SK-N-SH (cell line): ENCODE measurements around the gene ROR2. TPM values are rescaled to one million over a fixed set of nuclear protein-coding genes. Genes with fewer than 3 reads are reported as not detected.

Experiments
- CTCF ChIA-PET: fragments of 300-600, 350-600 bp; formaldehyde crosslinking; extraction: SDS; loops from one replicate; lab custom pipeline; 2021; lab: Yijun Ruan, JAX
- POLR2A ChIA-PET: fragments of 350-600 bp; sonication (Branson Sonifier 250); formaldehyde crosslinking; extraction: SDS; loops from one replicate; lab custom pipeline; 2020; ENCODE audit warnings: antibody characterized with exemption, inconsistent platforms; lab: Yijun Ruan, JAX
- DNase-seq: peaks from one replicate; pipeline ENCODE4 v3.0.0; 2012
- H2AFZ ChIP-seq: fragments of 200-600 bp; sonication (generic); 2 replicates; pipeline ENCODE4 v1.8.1; 2016; ENCODE audit warnings: antibody characterized with exemption, mild to moderate bottlenecking, low read depth
- H3F3A ChIP-seq: fragments of 200-600 bp; sonication (generic); replicated peaks from 2 replicates; pipeline ENCODE3; 2016; ENCODE audit warnings: antibody characterized with exemption, mild to moderate bottlenecking; ENCODE audit not compliant: insufficient read depth
- H3K27ac ChIP-seq, 2 experiments: fragments of 200-500 bp in 1 of 2; fragments of 200-600 bp in 1 of 2; sonication (Bioruptor generic) in 1 of 2; sonication (generic), shearing (Covaris generic) in 1 of 2; 2 replicates each; pipeline versions ENCODE4 v1.5.1 to v1.6.1; 2014 to 2016; ENCODE audit warnings: low read depth in 2 of 2, inconsistent platforms in 1 of 2, low read length in 1 of 2, mild to moderate bottlenecking in 1 of 2, mixed read lengths in 1 of 2
- H3K27me3 ChIP-seq: fragments of 200-600 bp; sonication (generic), shearing (Covaris generic); 2 replicates; pipeline ENCODE4 v1.6.1; 2016; ENCODE audit warnings: mixed run types; ENCODE audit not compliant: insufficient read depth
- H3K36me3 ChIP-seq, 2 experiments: fragments of 200-500 bp in 1 of 2; fragments of 200-600 bp in 1 of 2; sonication (Bioruptor generic) in 1 of 2; sonication (generic) in 1 of 2; replicated peaks in 1 of 2; 2 replicates each; pipeline versions ENCODE3 to v1.5.1; 2014 to 2016; ENCODE audit warnings: low read length in 1 of 2, mild to moderate bottlenecking in 1 of 2; ENCODE audit not compliant: insufficient read depth in 2 of 2, control insufficient read depth in 1 of 2
- H3K4me1 ChIP-seq, 2 experiments: fragments of 200-500 bp in 1 of 2; fragments of 200-600 bp in 1 of 2; sonication (Bioruptor generic) in 1 of 2; sonication (generic), shearing (Covaris generic) in 1 of 2; 2 replicates each; pipeline versions ENCODE4 v1.5.1 to v1.6.1; 2014 to 2016; ENCODE audit warnings: low read depth in 1 of 2, low read length in 1 of 2, mixed run types in 1 of 2; ENCODE audit not compliant: insufficient read depth in 2 of 2, control insufficient read depth in 1 of 2
- H3K4me2 ChIP-seq: fragments of 200-600 bp; sonication (generic), shearing (Covaris generic); 2 replicates; pipeline ENCODE4 v1.6.1; 2017; ENCODE audit warnings: mixed run types
- H3K4me3 ChIP-seq, 2 experiments: fragments of 200-500 bp in 1 of 2; fragments of 200-600 bp in 1 of 2; sonication (Bioruptor generic) in 1 of 2; sonication (generic), shearing (Covaris generic) in 1 of 2; 2 replicates each; pipeline versions ENCODE4 v1.5.1 to v1.8.1; 2014 to 2016; ENCODE audit warnings: low read depth in 2 of 2, inconsistent platforms in 1 of 2, low read length in 1 of 2, mild to moderate bottlenecking in 1 of 2, mixed read lengths in 1 of 2, moderate library complexity in 1 of 2
- H3K79me2 ChIP-seq: fragments of 200-600 bp; sonication (generic); 2 replicates; pipeline ENCODE4 v1.8.1; 2017; ENCODE audit warnings: mild to moderate bottlenecking; ENCODE audit not compliant: insufficient read depth
- H3K9ac ChIP-seq: fragments of 200-600 bp; sonication (generic); 2 replicates; pipeline ENCODE4 v1.6.1; 2017; ENCODE audit warnings: mixed run types
- H3K9me2 ChIP-seq: fragments of 200-600 bp; sonication (generic); 2 replicates; pipeline ENCODE4 v1.6.1; 2017; ENCODE audit warnings: mixed run types
- H3K9me3 ChIP-seq: fragments of 200-600 bp; sonication (generic); 2 replicates; pipeline ENCODE4 v1.6.1; 2017; ENCODE audit warnings: mixed run types, mild to moderate bottlenecking, moderate library complexity
- H4K20me1 ChIP-seq: fragments of 200-600 bp; sonication (generic); 2 replicates; pipeline ENCODE4 v1.6.1; 2017; ENCODE audit warnings: mild to moderate bottlenecking, mixed run types; ENCODE audit not compliant: insufficient read depth
- CHD2 ChIP-seq: fragments of 150-350 bp; IDR thresholded peaks from 2 replicates; pipeline ENCODE4 v1.6.1; 2018; ENCODE audit warnings: low read length; ENCODE audit not compliant: partially characterized antibody
- ELF1 ChIP-seq: IDR thresholded peaks from 2 replicates; pipeline ENCODE4 v1.4.0; 2012
- EP300 ChIP-seq, 2 experiments: IDR thresholded peaks; 2 replicates each; pipeline versions ENCODE4 v1.4.0 to v1.6.1; 2012; ENCODE audit warnings: borderline replicate concordance in 1 of 2, low read depth in 1 of 2, low read length in 1 of 2
- FOXJ3 ChIP-seq: sonication (generic); formaldehyde crosslinking; IDR thresholded peaks from 2 replicates; pipeline ENCODE4 v1.5.1; 2020; ENCODE audit warnings: mild to moderate bottlenecking, missing genetic modification reagents
- FOXM1 ChIP-seq: IDR thresholded peaks from 2 replicates; pipeline ENCODE4 v1.4.0; 2012; ENCODE audit warnings: low read depth, mild to moderate bottlenecking
- GABPA ChIP-seq: IDR thresholded peaks from 2 replicates; pipeline ENCODE4 v1.4.0; 2012; ENCODE audit warnings: low read depth, mild to moderate bottlenecking
- JUND ChIP-seq: IDR thresholded peaks from 2 replicates; pipeline ENCODE4 v1.4.0; 2012
- MAX ChIP-seq: IDR thresholded peaks from 2 replicates; pipeline ENCODE4 v1.4.0; 2012; ENCODE audit warnings: low read depth
- MXI1 ChIP-seq: IDR thresholded peaks from 2 replicates; pipeline ENCODE4 v1.6.1; 2012; ENCODE audit warnings: mild to moderate bottlenecking, low read depth, low read length, improper control_type of control experiment
- NFIC ChIP-seq: IDR thresholded peaks from 2 replicates; pipeline ENCODE4 v1.4.0; 2012; ENCODE audit warnings: borderline replicate concordance
- NRF1 ChIP-seq: IDR thresholded peaks from 2 replicates; pipeline ENCODE4 v1.6.1; 2012; ENCODE audit warnings: low read depth, mild to moderate bottlenecking, low read length
- PBX3 ChIP-seq: IDR thresholded peaks from 2 replicates; pipeline ENCODE4; 2012
- RAD21 ChIP-seq: IDR thresholded peaks from 2 replicates; pipeline ENCODE4 v1.6.1; 2012; ENCODE audit warnings: mild to moderate bottlenecking, low read length
- RCOR1 ChIP-seq: fragments of 150-350 bp; IDR thresholded peaks from 2 replicates; pipeline ENCODE4 v1.6.1; 2017; ENCODE audit warnings: antibody characterized with exemption, low read length
- RFX5 ChIP-seq: IDR thresholded peaks from 2 replicates; pipeline ENCODE4 v1.6.1; 2012; ENCODE audit warnings: mild to moderate bottlenecking, improper control_type of control experiment, low read length
- RXRA ChIP-seq: IDR thresholded peaks from 2 replicates; pipeline ENCODE4 v1.4.0; 2012; ENCODE audit warnings: low read depth, mild to moderate bottlenecking, borderline replicate concordance
- SIN3A ChIP-seq: IDR thresholded peaks from 2 replicates; pipeline ENCODE4 v1.6.1; 2012; ENCODE audit warnings: low read depth, mild to moderate bottlenecking, low read length, moderate library complexity, borderline replicate concordance
- SMC3 ChIP-seq: IDR thresholded peaks from 2 replicates; pipeline ENCODE4 v1.6.1; 2012; ENCODE audit warnings: low read depth, low read length, improper control_type of control experiment
- TAF1 ChIP-seq: IDR thresholded peaks from 2 replicates; pipeline ENCODE4 v1.6.1; 2012; ENCODE audit warnings: low read depth, mild to moderate bottlenecking, low read length, moderate library complexity, borderline replicate concordance
- TCF12 ChIP-seq: IDR thresholded peaks from 2 replicates; pipeline ENCODE4 v1.4.0; 2012
- TEAD4 ChIP-seq: IDR thresholded peaks from 2 replicates; pipeline ENCODE4 v1.4.0; 2012; ENCODE audit warnings: mild to moderate bottlenecking, borderline replicate concordance; ENCODE audit not compliant: insufficient read depth
- USF2 ChIP-seq: fragments of 150-350 bp; IDR thresholded peaks from 2 replicates; pipeline ENCODE4 v1.6.1; 2017; ENCODE audit warnings: antibody characterized with exemption, low read length, low read depth, borderline replicate concordance
- WGBS: methylation state at CpG from one replicate; pipeline ENCODE4 v1.1.6; 2017; ENCODE audit warnings: low lambda C conversion rate; 5-methylcytosine and 5-hydroxymethylcytosine counted together
- polyA plus RNA-seq, 3 experiments: library from polyadenylated mRNA; depleted of rRNA; stranded (reverse); fragments of >200 nt; gene quantifications; 2 replicates each; pipeline ENCODE4 v1.2.3, GENCODE V29; 2012
- TF ChIP-seq, protein P1 (sequence below): IDR thresholded peaks from 2 replicates; pipeline ENCODE4 v1.4.0; 2012; ENCODE audit warnings: low read depth, borderline replicate concordance
- TF ChIP-seq, protein P2 (sequence below): IDR thresholded peaks from 2 replicates; pipeline ENCODE4 v1.4.0; 2012; ENCODE audit warnings: low read depth, borderline replicate concordance

Gene ROR2
- polyA plus RNA-seq, 1 of the 3 experiments (the other 2 are of a cell fraction), result 0.43 TPM

DNA sequence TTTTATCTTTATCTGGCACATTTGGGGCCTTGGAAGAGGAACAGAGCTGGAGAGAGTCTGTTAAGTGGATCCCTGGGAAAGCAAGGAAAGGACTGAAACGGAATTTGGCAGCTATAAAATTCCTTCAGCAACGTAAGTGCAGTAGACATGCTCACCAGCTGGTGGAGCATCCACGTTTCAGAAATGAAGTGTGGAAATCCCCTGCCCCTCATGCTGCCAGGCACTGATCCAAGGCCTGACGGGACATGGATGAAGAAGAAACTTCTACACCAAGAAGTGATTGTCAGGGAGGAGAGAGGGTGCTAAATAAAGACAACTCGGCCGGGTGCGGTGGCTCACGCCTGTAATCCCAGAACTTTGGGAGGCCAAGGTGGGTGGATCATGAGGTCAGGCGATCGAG is 209.3 kb downstream of the ROR2 start:
- no peaks in the 10 kb centered on the region for H3K79me2 ChIP-seq
- no peaks in the 10 kb centered on the region for H3K9me2 ChIP-seq
- ChIA-PET CTCF (interaction anchor here (0.8 to 2.6 kb wide), 8 partner anchors 10 to 210 kb away, joined by 3 to 10 read pairs (median 4); partner anchors contain the start of gene ROR2), POLR2A (no interaction called here)
- H3F3A ChIP-seq, result no peaks in the 10 kb centered on the region
- no peak overlapping the region for H3K4me2 ChIP-seq
- WGBS, result 64% methylated on average over 10 of the region's 10 CpGs
- H3K9me3 ChIP-seq, result no peaks in the 10 kb centered on the region
- no peak overlapping the region for H3K4me3 ChIP-seq
- no peak overlapping the region for H2AFZ ChIP-seq
- no peak for DNase-seq
- peaks cover 0 to 15% of the 10 kb centered on the region in 2 experiments; a peak in 2 of 4 replicates for H3K4me1 ChIP-seq
- H3K27me3 ChIP-seq, result peaks cover 10% of the 10 kb centered on the region; the same call in 1 of the 2 replicates
- TF ChIP-seq SMC3 (no peak), RAD21 (0 out of 2 replicates have a peak, but pooled peaks have one; percentile 6), FOXM1 (no peak)
- TF ChIP-seq, all 33 proteins: peak for 1
- H3K36me3 ChIP-seq, result no peaks in the 10 kb centered on the region
- H3K9ac ChIP-seq, result no peak overlapping the region
- no peak overlapping the region for H3K27ac ChIP-seq
- H4K20me1 ChIP-seq, result no peaks in the 10 kb centered on the region

DNA sequence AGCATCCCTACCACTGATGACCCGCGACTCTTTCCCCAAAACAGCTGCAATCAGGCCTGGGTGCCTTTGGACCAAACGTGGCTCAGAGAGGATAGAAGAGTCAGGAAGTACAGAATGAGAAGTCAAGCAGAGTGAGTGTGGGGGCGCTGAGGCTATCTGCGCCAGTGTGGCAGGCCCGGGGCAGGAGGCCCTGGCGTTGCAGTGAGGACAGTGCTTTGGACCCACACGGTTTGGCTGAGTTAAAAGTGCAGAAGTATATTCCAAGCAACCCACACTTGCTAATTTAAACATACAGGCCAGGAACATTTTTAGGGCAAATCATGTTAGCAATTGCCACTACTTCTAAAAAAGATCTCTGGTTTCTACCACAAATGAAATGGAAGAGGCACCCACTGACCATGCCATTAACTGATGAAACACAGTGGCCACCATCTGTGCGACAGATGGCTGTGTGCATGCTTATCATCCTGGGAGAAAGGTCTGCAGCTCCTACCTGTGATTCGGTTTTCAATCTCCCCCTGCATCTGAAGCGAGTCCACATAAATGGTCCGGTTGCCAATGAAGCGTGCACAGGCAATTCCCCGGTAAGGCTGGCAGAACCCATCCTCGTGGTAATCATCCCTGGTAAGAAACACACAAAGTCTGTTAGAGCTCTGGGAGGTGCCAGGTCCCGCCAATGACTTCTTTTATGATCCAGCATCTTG is 213.0 kb downstream of the ROR2 start:
- Histone ChIP-seq H3K4me1 (peaks cover 0 to 21% of the 10 kb centered on the region in 2 experiments; a peak in 2 of 4 replicates), H3F3A (no peaks in the 10 kb centered on the region), H4K20me1 (no peaks in the 10 kb centered on the region), H3K4me2 (no peak overlapping the region), H3K79me2 (no peaks in the 10 kb centered on the region), H3K9me3 (no peaks in the 10 kb centered on the region), H3K9ac (no peak overlapping the region), H3K36me3 (no peaks in the 10 kb centered on the region), H3K27ac (peak overlapping the region in 1 of 2 experiments; percentile 85; a peak in 2 of 4 replicates), H3K9me2 (no peaks in the 10 kb centered on the region), H3K4me3 (no peak overlapping the region), H2AFZ (no peak overlapping the region), H3K27me3 (peaks cover 10% of the 10 kb centered on the region; the same call in 1 of the 2 replicates)
- peak; percentile 74 for DNase-seq
- POLR2A ChIA-PET, result no interaction called here
- whole genome bisulfite sequencing, result 54% methylated on average over 15 of the region's 16 CpGs
- CTCF ChIA-PET, result interaction anchor here (0.7 to 5.4 kb wide), 6 partner anchors 10 to 218 kb away, joined by 3 to 48 read pairs (median 4); partner anchors contain the start of gene ROR2
- TF ChIP-seq SIN3A, result no peak
- no peak for TF ChIP-seq MXI1
- TF ChIP-seq EP300 (IDR thresholded peaks at IDR 0.05; ENCODE audit: borderline replicate concordance in 1 of 2, low read depth in 1 of 2, low read length in 1 of 2), result peak in 1 of 2 experiments; percentile 55; a peak in 1 of 4 replicates
- no peak for TF ChIP-seq TCF12
- no peak for TF ChIP-seq JUND
- no peak for TF ChIP-seq RFX5
- no peak for TF ChIP-seq RXRA
- no peak for TF ChIP-seq NRF1
- TF ChIP-seq, protein P1, sequence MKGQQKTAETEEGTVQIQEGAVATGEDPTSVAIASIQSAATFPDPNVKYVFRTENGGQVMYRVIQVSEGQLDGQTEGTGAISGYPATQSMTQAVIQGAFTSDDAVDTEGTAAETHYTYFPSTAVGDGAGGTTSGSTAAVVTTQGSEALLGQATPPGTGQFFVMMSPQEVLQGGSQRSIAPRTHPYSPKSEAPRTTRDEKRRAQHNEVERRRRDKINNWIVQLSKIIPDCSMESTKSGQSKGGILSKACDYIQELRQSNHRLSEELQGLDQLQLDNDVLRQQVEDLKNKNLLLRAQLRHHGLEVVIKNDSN, result no peak
- no peak for TF ChIP-seq NFIC
- no peak for TF ChIP-seq TAF1
- no peak for TF ChIP-seq GABPA
- no peak for TF ChIP-seq PBX3
- TF ChIP-seq MAX, result no peak
- TF ChIP-seq TEAD4, result no peak
- TF ChIP-seq CHD2, result no peak
- no peak for TF ChIP-seq SMC3
- TF ChIP-seq, protein P2, sequence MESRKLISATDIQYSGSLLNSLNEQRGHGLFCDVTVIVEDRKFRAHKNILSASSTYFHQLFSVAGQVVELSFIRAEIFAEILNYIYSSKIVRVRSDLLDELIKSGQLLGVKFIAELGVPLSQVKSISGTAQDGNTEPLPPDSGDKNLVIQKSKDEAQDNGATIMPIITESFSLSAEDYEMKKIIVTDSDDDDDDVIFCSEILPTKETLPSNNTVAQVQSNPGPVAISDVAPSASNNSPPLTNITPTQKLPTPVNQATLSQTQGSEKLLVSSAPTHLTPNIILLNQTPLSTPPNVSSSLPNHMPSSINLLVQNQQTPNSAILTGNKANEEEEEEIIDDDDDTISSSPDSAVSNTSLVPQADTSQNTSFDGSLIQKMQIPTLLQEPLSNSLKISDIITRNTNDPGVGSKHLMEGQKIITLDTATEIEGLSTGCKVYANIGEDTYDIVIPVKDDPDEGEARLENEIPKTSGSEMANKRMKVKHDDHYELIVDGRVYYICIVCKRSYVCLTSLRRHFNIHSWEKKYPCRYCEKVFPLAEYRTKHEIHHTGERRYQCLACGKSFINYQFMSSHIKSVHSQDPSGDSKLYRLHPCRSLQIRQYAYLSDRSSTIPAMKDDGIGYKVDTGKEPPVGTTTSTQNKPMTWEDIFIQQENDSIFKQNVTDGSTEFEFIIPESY, result no peak
- TF ChIP-seq FOXJ3, result no peak
- TF ChIP-seq USF2, result no peak
- peak; percentile 60; the same call in 1 of the 2 replicates for TF ChIP-seq RCOR1
- no peak for TF ChIP-seq ELF1
